HEK293 (cell line): ENCODE results near the gene MSRB2.
A peak's percentile ranks its signal among the peaks of the same experiment; 100 is the strongest.

Experiments used
- BCL11B ChIP-seq: fragments of 450-650 bp; formaldehyde crosslinking; IDR thresholded peaks from 2 replicates; pipeline ENCODE4 v1.5.1; 2016; ENCODE audit warnings: low read depth, missing biosample characterization, missing genetic modification characterization
- KLF7 ChIP-seq: fragments of 450-650 bp; formaldehyde crosslinking; IDR thresholded peaks from 2 replicates; pipeline ENCODE4 v1.5.1; 2016; ENCODE audit warnings: missing biosample characterization, missing genetic modification characterization, borderline replicate concordance
- SALL2 ChIP-seq: fragments of 450-650 bp; formaldehyde crosslinking; IDR thresholded peaks from 2 replicates; pipeline ENCODE4 v1.5.0; 2017; ENCODE audit warnings: missing biosample characterization, mild to moderate bottlenecking, missing genetic modification characterization, borderline replicate concordance
- YY2 ChIP-seq: fragments of 450-650 bp; formaldehyde crosslinking; IDR thresholded peaks from 2 replicates; pipeline ENCODE4 v1.5.1; 2016; ENCODE audit warnings: missing biosample characterization, missing genetic modification characterization
- ZBTB1 ChIP-seq: fragments of 450-650 bp; formaldehyde crosslinking; IDR thresholded peaks from 2 replicates; pipeline ENCODE4 v1.5.1; 2016; ENCODE audit warnings: missing biosample characterization, missing genetic modification characterization
- ZBTB21 ChIP-seq: fragments of 450-650 bp; formaldehyde crosslinking; IDR thresholded peaks from 2 replicates; pipeline ENCODE4 v1.5.1; 2017; ENCODE audit warnings: missing biosample characterization, missing genetic modification characterization
- ZNF10 ChIP-seq: fragments of 450-650 bp; formaldehyde crosslinking; IDR thresholded peaks from 2 replicates; pipeline ENCODE4 v1.5.1; 2017; ENCODE audit warnings: missing biosample characterization, missing genetic modification characterization
- ZNF114 ChIP-seq: fragments of 450-650 bp; formaldehyde crosslinking; IDR thresholded peaks from 2 replicates; pipeline ENCODE4 v1.5.0; 2017; ENCODE audit warnings: missing biosample characterization, missing genetic modification characterization
- ZNF175 ChIP-seq: fragments of 450-650 bp; formaldehyde crosslinking; IDR thresholded peaks from 2 replicates; pipeline ENCODE4 v1.5.1; 2016; ENCODE audit warnings: missing biosample characterization, missing genetic modification characterization
- ZNF19 ChIP-seq: fragments of 450-650 bp; formaldehyde crosslinking; IDR thresholded peaks from 2 replicates; pipeline ENCODE4; 2016; ENCODE audit warnings: missing biosample characterization, missing genetic modification characterization, low read depth
- ZNF221 ChIP-seq: fragments of 450-650 bp; formaldehyde crosslinking; IDR thresholded peaks from 2 replicates; pipeline ENCODE4 v1.5.1; 2017; ENCODE audit warnings: missing biosample characterization, missing genetic modification characterization, borderline replicate concordance
- ZNF302 ChIP-seq: fragments of 450-650 bp; formaldehyde crosslinking; IDR thresholded peaks from 2 replicates; pipeline ENCODE4 v1.5.1; 2016; ENCODE audit warnings: missing biosample characterization, missing genetic modification characterization, low read depth
- ZNF366 ChIP-seq: fragments of 450-650 bp; formaldehyde crosslinking; conservative IDR thresholded peaks from 2 replicates; pipeline ENCODE4 v1.5.1; 2016; ENCODE audit warnings: missing biosample characterization, missing genetic modification characterization
- ZNF501 ChIP-seq: fragments of 450-650 bp; formaldehyde crosslinking; IDR thresholded peaks from 2 replicates; pipeline ENCODE4 v1.5.1; 2016; ENCODE audit warnings: missing biosample characterization, missing genetic modification characterization
- ZNF544 ChIP-seq: fragments of 450-650 bp; formaldehyde crosslinking; IDR thresholded peaks from 2 replicates; pipeline ENCODE4 v1.5.0; 2017; ENCODE audit warnings: missing biosample characterization, missing genetic modification characterization
- ZNF626 ChIP-seq: fragments of 450-650 bp; sonication (Bioruptor Pico); formaldehyde crosslinking; IDR thresholded peaks from 2 replicates; pipeline ENCODE4 v1.5.1; 2018; ENCODE audit warnings: missing biosample characterization, missing genetic modification characterization, inconsistent platforms
- ZNF629 ChIP-seq: fragments of 450-650 bp; formaldehyde crosslinking; IDR thresholded peaks from 2 replicates; pipeline ENCODE4 v1.5.1; 2017; ENCODE audit warnings: missing biosample characterization, missing genetic modification characterization
- ZNF660 ChIP-seq: fragments of 450-650 bp; IDR thresholded peaks from 2 replicates; pipeline ENCODE4 v1.5.1; 2018; ENCODE audit warnings: missing biosample characterization, mild to moderate bottlenecking, missing genetic modification characterization
- ZNF777 ChIP-seq: fragments of 450-650 bp; formaldehyde crosslinking; IDR thresholded peaks from 2 replicates; pipeline ENCODE4 v1.5.1; 2017; ENCODE audit warnings: missing biosample characterization, missing genetic modification characterization, borderline replicate concordance
- ZNF843 ChIP-seq: fragments of 450-650 bp; formaldehyde crosslinking; IDR thresholded peaks from 2 replicates; pipeline ENCODE4 v1.5.1; 2016; ENCODE audit warnings: missing biosample characterization, missing genetic modification characterization
- ZSCAN30 ChIP-seq: fragments of 450-650 bp; IDR thresholded peaks from 2 replicates; pipeline ENCODE4 v1.5.1; 2018; ENCODE audit warnings: missing biosample characterization, mild to moderate bottlenecking, missing genetic modification characterization, moderate library complexity
- TF ChIP-seq, protein P1 (sequence below): fragments of 450-650 bp; formaldehyde crosslinking; IDR thresholded peaks from 2 replicates; pipeline ENCODE4 v1.5.1; 2017; ENCODE audit warnings: missing biosample characterization, missing genetic modification characterization
- TF ChIP-seq, protein P2 (sequence below): fragments of 450-650 bp; formaldehyde crosslinking; IDR thresholded peaks from 2 replicates; pipeline ENCODE4 v1.5.1; 2016; ENCODE audit warnings: missing biosample characterization, missing genetic modification characterization
- TF ChIP-seq, protein P3 (sequence below): fragments of 450-650 bp; formaldehyde crosslinking; IDR thresholded peaks from 2 replicates; pipeline ENCODE4 v1.5.1; 2017; ENCODE audit warnings: missing biosample characterization, missing genetic modification characterization
- TF ChIP-seq, protein P4 (sequence below): fragments of 450-650 bp; formaldehyde crosslinking; IDR thresholded peaks from 2 replicates; pipeline ENCODE4 v1.5.1; 2016; ENCODE audit warnings: missing biosample characterization, missing genetic modification characterization
- TF ChIP-seq, protein P5 (sequence below): fragments of 450-650 bp; formaldehyde crosslinking; IDR thresholded peaks from 2 replicates; pipeline ENCODE4 v1.5.1; 2017; ENCODE audit warnings: missing biosample characterization, missing genetic modification characterization

MSRB2 gene

DNA sequence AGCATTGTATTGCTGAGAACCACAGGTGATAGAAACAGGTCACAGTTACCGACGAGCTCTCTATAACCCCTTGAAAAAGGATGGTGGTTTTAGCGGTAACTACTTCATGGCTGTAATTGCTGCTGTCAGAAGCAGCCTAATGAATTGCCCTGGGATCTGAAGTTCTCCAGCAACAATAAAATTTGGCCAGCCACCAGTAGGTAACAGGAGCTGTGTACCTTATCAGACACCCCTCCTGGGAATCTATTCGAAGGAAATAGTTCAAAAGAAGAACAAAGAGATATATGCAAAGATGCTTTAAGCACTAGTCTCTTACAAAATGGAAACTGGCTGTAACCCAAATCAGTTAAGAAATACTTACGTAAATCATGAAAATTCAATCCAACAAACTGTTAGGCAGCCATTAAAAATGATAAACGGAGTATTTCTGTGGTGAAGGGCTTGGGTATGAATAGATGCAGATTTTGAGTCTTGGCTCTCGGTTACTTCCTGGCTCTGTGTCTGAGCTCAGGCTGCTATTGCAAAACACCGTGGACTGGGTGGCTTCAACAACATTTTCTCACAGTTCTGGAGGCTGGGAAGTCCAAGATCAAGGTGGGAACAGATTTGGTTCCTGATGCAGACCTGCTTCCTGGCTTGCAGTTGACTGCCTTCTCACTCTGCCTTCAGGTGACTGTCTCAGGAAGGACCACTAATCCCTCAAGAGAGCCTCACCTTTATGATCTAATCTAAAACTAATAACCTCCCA is 1.6 kb downstream of the MSRB2 start (continued):
- TF ChIP-seq, protein P1, sequence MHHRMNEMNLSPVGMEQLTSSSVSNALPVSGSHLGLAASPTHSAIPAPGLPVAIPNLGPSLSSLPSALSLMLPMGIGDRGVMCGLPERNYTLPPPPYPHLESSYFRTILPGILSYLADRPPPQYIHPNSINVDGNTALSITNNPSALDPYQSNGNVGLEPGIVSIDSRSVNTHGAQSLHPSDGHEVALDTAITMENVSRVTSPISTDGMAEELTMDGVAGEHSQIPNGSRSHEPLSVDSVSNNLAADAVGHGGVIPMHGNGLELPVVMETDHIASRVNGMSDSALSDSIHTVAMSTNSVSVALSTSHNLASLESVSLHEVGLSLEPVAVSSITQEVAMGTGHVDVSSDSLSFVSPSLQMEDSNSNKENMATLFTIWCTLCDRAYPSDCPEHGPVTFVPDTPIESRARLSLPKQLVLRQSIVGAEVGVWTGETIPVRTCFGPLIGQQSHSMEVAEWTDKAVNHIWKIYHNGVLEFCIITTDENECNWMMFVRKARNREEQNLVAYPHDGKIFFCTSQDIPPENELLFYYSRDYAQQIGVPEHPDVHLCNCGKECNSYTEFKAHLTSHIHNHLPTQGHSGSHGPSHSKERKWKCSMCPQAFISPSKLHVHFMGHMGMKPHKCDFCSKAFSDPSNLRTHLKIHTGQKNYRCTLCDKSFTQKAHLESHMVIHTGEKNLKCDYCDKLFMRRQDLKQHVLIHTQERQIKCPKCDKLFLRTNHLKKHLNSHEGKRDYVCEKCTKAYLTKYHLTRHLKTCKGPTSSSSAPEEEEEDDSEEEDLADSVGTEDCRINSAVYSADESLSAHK (tag by site-specific recombination) = no peak
- TF ChIP-seq, protein P2, sequence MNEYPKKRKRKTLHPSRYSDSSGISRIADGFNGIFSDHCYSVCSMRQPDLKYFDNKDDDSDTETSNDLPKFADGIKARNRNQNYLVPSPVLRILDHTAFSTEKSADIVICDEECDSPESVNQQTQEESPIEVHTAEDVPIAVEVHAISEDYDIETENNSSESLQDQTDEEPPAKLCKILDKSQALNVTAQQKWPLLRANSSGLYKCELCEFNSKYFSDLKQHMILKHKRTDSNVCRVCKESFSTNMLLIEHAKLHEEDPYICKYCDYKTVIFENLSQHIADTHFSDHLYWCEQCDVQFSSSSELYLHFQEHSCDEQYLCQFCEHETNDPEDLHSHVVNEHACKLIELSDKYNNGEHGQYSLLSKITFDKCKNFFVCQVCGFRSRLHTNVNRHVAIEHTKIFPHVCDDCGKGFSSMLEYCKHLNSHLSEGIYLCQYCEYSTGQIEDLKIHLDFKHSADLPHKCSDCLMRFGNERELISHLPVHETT (tag by site-specific recombination) = 0 out of 2 replicates have a peak, but pooled peaks have one; percentile 21
- TF ChIP-seq ZNF366 (peak; percentile 62; the same call in 1 of the 2 replicates), ZSCAN30 (tag by site-specific recombination) (peak; percentile 57; the same call in 1 of the 2 replicates), ZNF544 (no peak), SALL2 (no peak), ZNF777 (tag by site-specific recombination) (no peak), ZNF221 (tag by site-specific recombination) (no peak), BCL11B (tag by site-specific recombination) (peak; percentile 76), KLF7 (no peak), ZNF660 (tag by site-specific recombination) (no peak), YY2 (tag by site-specific recombination) (no peak), ZBTB1 (no peak), ZNF302 (tag by site-specific recombination) (no peak), ZNF843 (tag by site-specific recombination) (peak; percentile 90), ZNF501 (tag by site-specific recombination) (peak; percentile 74), ZNF626 (tag by site-specific recombination) (no peak), ZNF175 (no peak), ZBTB21 (tag by site-specific recombination) (0 out of 2 replicates have a peak, but pooled peaks have one; percentile 44), ZNF19 (no peak), ZNF114 (tag by site-specific recombination) (no peak), ZNF629 (tag by site-specific recombination) (peak; percentile 73), ZNF10 (tag by site-specific recombination) (no peak; the same call in 1 of the 2 replicates)
- TF ChIP-seq, protein P3, sequence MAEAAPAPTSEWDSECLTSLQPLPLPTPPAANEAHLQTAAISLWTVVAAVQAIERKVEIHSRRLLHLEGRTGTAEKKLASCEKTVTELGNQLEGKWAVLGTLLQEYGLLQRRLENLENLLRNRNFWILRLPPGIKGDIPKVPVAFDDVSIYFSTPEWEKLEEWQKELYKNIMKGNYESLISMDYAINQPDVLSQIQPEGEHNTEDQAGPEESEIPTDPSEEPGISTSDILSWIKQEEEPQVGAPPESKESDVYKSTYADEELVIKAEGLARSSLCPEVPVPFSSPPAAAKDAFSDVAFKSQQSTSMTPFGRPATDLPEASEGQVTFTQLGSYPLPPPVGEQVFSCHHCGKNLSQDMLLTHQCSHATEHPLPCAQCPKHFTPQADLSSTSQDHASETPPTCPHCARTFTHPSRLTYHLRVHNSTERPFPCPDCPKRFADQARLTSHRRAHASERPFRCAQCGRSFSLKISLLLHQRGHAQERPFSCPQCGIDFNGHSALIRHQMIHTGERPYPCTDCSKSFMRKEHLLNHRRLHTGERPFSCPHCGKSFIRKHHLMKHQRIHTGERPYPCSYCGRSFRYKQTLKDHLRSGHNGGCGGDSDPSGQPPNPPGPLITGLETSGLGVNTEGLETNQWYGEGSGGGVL (tag by site-specific recombination) = no peak
- TF ChIP-seq, protein P4, sequence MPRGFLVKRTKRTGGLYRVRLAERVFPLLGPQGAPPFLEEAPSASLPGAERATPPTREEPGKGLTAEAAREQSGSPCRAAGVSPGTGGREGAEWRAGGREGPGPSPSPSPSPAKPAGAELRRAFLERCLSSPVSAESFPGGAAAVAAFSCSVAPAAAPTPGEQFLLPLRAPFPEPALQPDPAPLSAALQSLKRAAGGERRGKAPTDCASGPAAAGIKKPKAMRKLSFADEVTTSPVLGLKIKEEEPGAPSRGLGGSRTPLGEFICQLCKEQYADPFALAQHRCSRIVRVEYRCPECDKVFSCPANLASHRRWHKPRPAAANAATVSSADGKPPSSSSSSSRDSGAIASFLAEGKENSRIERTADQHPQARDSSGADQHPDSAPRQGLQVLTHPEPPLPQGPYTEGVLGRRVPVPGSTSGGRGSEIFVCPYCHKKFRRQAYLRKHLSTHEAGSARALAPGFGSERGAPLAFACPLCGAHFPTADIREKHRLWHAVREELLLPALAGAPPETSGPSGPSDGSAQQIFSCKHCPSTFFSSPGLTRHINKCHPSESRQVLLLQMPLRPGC = peak; percentile 24; the same call in 1 of the 2 replicates
- TF ChIP-seq, protein P5, sequence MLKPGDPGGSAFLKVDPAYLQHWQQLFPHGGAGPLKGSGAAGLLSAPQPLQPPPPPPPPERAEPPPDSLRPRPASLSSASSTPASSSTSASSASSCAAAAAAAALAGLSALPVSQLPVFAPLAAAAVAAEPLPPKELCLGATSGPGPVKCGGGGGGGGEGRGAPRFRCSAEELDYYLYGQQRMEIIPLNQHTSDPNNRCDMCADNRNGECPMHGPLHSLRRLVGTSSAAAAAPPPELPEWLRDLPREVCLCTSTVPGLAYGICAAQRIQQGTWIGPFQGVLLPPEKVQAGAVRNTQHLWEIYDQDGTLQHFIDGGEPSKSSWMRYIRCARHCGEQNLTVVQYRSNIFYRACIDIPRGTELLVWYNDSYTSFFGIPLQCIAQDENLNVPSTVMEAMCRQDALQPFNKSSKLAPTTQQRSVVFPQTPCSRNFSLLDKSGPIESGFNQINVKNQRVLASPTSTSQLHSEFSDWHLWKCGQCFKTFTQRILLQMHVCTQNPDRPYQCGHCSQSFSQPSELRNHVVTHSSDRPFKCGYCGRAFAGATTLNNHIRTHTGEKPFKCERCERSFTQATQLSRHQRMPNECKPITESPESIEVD (tag by site-specific recombination) = peak; percentile 81
